Measurements from ENCODE around the gene INPP4A.

- TF ChIP-seq CTCF (IDR thresholded peaks at IDR 0.05; ENCODE audit: poor library complexity) (no peak), EZH2 (IDR thresholded peaks at IDR 0.05; ENCODE audit: borderline replicate concordance) (no peak)
Measured at GRCh38 chr2:98643496-98644100, 198.9 kb downstream of the INPP4A start.

All from hepatocyte (in vitro differentiated cells).